NB4 (cell line): ENCODE data around the gene PABPC3.

Experiments
- DNase-seq: peaks from one replicate; pipeline ENCODE4 v3.0.0; 2010; ENCODE audit warnings: low read depth
- H3K4me3 ChIP-seq: one replicate; pipeline ENCODE4 v1.5.1; 2011; ENCODE audit warnings: mild to moderate bottlenecking, low read depth, low read length, moderate library complexity
- CTCF ChIP-seq: IDR thresholded peaks from one replicate; pipeline ENCODE4 v1.5.1; 2012; ENCODE audit warnings: low read depth, low read length
- MAX ChIP-seq: IDR thresholded peaks from 2 replicates; pipeline ENCODE4 v1.6.1; 2011; ENCODE audit warnings: low read depth, low read length
- MYC ChIP-seq: IDR thresholded peaks from 2 replicates; pipeline ENCODE4 v1.6.1; 2011; ENCODE audit warnings: low read depth, low read length
- POLR2A ChIP-seq: IDR thresholded peaks from 2 replicates; pipeline ENCODE4 v1.6.1; 2011; ENCODE audit warnings: mild to moderate bottlenecking; ENCODE audit not compliant: insufficient read length; ENCODE audit errors: extremely low read depth

The PABPC3 gene

DNA sequence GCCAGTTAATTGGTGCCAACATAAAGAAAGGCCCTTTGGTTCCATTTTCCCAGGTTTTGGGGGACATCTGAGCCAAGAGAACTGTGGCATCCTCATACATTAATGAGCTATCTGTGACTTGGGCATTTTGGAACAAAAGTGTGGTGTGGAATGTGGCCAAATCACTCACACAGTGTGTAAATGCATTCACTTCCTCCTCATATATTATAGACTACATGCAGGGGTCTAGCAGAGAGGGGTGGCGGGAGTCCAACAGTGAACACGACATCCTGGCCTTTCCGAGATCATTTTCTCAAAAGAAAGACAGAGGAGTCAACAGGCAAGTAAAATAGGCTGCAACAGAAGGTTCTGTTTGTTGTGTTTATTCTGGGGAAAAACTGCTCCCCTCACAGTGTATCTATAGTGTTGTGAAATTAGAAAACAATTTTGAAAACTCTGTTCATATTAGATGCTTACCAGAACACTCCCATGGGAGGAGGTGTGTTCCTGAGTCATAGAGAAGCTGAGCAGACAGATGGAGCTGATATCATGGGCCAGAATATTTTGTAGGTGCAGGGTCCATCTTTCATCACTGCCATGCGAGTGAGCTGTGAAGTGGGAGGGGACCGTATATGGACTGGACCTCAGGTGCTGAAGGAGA is 36.9 kb downstream of the PABPC3 start:
- no peak overlapping the region for H3K4me3 ChIP-seq
- TF ChIP-seq MAX (no peak), POLR2A (no peak), CTCF (no peak), MYC (no peak)
- no peak for DNase-seq

GRCh38 chr13:25135896-25136295 is 40.0 kb downstream of the PABPC3 start:
- no peak overlapping the region for H3K4me3 ChIP-seq
- DNase-seq: no peak
- TF ChIP-seq CTCF (no peak), MYC (no peak), MAX (no peak), POLR2A (no peak)

GRCh38 chr13:25136880-25137787 is 41.2 kb downstream of the PABPC3 start:
- no peak for TF ChIP-seq CTCF
- no peak for TF ChIP-seq POLR2A
- TF ChIP-seq MAX: no peak
- no peak for TF ChIP-seq MYC
- no peak for DNase-seq
- H3K4me3 ChIP-seq: no peak overlapping the region

DNA sequence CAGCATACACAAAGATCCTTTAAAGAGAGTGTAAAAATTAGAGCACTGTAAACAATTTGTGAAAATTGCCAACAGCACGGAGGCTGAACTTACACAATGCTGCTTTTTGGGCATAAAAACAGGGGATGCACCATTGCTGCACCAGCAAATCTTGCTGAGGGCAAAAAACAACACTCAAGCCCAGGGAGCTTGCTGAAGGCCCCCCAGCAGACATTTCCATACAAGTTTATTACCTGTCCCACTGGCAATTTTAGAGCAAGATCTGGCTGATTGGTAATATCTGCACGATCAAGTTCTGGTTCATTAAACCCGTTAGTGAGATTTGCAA is 41.8 kb downstream of the PABPC3 start:
- TF ChIP-seq MAX: no peak
- TF ChIP-seq POLR2A: no peak
- TF ChIP-seq CTCF: no peak
- TF ChIP-seq MYC: no peak
- no peak for DNase-seq
- H3K4me3 ChIP-seq: no peak overlapping the region

DNA sequence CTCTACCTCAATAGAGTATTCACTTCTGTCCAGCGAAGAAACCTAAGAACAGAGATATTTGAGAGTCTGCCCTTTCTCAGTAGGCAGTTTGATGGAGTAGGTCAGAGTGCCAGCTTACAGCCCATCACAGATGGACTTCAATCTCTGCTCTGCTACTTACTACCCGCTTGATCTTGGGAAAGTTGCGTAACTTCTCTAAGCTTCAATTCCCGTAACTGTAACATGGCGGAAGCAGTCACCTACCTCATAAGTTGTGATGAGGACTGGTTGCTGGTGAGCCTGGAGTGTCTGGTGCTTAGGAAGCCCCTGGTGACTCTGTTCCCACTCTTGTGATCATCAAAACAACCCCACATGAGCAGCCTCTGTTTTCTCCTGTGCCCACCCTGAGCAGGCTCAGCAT is 45.1 kb downstream of the PABPC3 start:
- TF ChIP-seq MAX: no peak
- TF ChIP-seq CTCF: no peak
- no peak for TF ChIP-seq POLR2A
- no peak for TF ChIP-seq MYC
- no peak overlapping the region for H3K4me3 ChIP-seq
- DNase-seq: no peak
